GM21786 (cell line): Measurements from ENCODE around the gene PLEKHH1.
"Not testable (repeated sequence)": the region's sequence is repeated elsewhere in the genome, so short reads cannot be mapped to it uniquely, and the experiment has no call there.

Source experiments
- ATAC-seq: cut with Tn5 transposase; IDR thresholded peaks from one replicate; pipeline ENCODE4 v1.9.1; 2021; ENCODE audit not compliant: unreplicated experiment

The PLEKHH1 gene

DNA sequence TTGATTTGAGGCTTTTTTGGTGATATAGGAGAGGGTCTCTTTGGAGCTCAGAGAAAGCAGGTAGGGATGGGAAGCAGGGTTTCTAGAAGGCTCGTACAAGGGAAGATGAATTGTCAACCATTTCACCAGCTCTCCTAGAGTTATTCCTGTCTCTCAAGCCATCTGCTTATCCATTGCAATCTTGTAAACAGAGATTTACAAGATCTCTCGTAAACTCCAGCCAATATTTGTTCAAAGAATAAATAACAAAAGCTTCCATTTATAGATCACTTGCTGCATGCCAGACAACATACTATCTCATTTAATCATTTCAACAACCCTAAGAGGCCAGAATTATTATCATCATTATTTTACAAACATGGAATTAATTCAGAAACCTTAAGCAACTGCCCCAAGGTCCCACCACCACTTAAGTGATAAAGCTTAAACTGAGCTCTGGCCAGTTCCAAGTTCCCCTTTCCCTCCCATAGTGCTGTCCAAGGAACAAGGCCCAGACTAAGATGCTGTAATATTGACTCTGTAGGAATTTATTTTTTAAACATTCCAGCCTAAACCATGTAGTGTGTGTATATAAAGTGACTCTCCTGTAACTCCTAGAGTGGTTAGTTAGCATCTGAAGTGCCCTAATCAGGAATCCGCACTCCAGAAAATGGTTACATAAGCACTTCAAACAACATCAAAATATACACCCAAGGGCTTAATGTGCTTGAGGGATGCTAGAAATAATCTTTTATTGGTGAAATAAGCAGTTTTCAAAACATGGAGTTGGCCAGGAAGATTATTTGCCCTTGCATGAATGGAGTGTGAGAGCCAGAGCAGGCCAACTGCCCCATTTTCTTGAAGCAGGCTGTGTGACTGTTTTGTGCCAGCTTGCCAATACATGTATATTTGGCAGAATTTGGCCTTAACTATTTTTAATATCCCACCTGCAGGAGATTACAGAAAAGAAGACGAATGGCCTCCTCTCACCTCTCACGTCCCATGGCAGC, 2.8 kb upstream of the PLEKHH1 start:
- no peak for ATAC-seq

DNA sequence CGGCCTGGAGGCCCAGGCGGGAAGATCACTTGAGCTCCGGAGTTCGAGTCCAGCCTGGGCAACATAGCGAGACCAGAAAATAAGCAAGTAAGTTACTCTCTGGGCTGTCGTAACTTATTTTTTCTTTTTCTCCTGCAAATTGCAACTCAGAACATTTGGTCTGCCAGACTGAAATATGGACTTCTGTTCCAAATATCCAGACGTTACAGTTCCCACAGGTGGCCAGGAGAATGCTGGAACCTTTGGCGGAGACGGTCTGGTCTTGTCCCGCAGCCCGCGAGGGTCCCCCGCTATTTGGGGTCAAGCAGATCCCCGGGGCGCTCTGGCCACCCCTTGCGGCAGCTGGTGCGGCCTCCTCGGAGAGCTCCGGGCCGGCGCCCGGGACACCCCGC, 488 bp upstream of the PLEKHH1 start:
- ATAC-seq = no peak

DNA sequence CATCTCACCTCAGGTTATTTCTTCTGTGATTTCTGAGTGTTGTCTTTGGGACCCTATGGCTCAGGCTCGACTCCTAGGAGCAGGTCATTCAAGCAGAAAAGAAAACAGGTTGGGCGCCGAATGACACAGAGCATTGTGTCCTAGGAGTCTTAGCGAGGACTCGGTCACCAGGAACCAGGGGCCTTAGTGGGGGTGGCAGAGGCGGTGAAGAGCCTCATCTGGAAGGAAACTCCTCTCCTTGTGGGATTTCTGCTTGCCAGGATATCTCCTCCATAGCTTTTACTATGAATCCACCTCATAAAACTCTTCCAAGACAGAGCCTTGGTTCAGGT, 630 bp downstream of the PLEKHH1 start:
- ATAC-seq = no peak

DNA sequence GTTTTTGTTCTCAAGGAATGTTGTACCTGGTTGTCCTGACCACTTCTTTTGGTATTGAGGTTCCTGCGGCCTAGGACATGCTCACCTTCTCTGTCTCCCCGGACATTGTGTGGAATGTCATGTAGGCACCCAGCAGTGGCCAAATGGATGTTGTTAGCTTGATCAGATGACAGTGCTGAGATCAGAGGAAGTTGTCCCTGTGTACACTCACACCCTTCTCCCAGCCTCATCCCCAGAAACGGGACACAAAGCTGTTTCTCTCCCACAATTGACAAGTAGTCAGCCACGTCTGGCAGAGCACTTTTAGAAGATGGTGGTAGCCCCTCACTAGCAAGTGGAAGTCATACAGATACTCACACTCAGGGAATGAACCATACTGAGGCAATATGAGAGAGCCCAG, 3.0 kb downstream of the PLEKHH1 start:
- ATAC-seq = no peak

DNA sequence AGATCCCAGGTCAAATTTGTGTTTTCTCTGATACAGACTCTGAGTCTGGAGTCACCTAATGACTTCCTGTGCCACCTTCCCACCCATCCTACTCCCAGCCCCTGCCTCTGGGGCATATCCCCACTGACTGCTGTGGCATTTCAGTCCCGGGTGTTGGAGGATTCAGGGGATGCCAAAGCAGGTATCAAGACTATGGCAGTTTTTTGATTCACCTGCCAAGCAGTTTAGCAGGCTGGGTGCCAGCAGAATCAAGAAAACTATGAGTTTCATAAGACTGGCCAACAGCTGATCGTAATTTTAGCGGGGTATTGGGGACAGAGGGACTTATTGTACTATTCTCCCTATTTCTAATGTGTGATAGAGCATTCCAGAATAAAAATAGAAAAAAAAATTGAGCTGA, 4.6 kb downstream of the PLEKHH1 start:
- no peak for ATAC-seq

DNA sequence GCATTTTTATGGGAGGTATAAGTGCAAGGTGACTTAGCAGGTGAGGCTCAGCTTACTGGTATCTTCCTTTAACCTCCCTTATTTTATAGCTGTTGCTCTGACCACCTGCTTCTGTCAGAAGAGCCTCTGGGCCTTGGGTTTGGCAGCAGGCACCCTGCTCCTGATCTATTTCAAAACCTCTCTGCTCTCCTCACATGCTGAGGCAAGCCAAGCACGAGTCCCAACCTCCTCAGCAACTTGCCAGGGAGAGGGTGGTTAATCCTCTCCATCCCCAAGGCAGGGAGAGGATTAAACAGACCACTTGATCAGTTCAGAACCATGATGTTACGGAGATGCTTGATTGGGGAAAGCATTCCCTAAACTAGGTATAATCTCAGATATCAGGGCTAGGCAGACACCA, 5.4 kb downstream of the PLEKHH1 start:
- ATAC-seq = no peak

DNA sequence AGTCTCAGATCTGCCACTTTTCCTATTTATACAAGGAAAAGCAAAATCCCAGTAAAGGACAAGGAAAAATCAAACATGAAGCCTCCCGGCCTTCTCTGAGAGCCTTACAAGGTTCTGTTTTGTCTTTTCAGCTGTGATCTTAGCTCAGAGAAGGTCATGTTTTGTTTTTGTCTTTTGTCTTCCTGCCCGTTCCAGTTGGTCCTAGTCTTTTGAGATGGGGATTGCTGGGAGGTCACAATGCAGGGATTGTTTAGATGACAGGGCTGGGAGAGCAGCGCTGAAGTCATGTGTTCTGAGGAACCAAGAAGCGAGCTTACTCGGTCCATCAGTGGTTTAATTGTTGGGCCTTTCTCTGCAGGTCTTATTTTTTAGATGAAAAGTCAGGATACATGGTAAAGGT, 6.0 kb downstream of the PLEKHH1 start:
- ATAC-seq = no peak

DNA sequence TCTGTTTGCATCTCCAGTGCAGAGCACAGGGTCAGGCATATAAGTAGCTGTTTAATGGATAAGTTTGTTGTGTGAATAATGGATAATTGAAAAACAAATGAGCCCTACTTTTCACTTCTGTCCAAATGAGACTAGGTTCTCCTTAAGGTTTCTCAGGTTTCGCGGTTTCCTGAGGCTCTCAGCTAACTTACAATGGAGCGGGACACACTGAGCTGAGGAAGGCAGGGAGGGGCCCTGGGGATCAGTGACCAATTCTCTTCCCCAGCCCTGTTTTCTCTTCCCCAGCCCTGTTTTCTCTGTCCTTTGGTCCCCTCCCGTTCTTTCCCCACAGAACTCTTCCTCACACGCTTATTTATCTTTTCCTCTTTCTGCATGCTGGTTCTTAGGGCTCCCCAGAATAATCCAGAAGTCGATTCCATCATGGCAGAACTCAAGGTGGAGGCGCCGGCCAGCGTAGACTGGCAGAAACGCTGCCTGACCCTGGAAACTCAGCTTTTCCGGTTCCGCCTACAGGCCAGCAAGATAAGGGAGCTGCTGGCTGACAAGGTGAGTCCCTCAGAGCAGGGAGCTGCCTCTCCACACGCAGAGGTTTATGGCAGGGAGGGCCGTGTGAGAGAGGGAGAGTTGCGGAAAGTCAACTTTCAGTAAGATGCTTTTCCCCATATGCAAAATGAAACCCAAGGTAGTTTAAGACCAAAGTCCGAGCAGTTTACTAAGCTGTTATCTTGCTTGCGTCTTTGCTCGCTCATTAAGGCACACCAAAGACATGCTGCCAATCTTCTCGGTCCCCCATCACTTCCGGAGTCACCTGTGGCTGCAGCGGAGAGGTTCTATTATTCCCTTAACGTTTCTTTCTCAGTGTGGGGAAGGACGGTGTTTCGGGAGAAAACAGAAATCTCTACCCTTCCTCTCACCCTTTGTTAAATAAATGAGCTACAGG, 8.6 kb downstream of the PLEKHH1 start:
- no peak for ATAC-seq

DNA sequence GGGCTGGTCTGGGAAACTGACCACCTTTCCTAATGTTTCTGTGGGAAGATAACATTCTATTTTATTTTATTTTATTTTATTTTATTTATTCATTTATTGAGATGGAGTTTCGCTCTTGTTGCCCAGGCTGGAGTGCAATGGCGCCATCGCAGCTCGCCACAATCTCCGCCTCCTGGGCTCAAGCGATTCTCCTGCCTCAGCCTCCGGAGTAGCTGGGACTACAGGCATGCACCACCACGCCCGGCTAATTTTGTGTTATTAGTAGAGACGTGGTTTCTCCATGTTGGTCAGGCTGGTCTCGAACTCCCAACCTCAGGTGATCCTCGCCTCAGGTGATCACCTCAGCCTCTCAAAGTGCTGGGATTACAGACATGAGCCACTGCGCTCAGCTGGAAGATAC, 9.5 kb downstream of the PLEKHH1 start:
- not testable (repeated sequence) for ATAC-seq

DNA sequence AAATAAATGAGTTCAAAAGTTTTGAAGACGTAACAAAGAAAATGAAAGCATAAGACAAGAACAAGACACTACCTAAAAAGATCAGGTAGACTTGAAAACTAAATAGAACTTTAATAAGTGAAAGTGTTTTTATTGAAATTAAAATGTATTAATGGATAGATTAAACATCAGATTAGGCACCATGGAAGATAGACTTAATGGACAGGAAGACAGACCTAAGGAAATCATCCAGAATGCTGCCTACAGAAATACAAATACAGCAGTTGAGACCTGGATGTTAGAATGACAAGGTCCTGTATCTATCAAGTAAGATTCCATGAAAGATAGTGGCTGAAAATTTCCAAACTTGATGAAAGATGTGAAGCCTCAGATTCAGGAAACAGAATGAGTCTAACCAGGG, 11.5 kb downstream of the PLEKHH1 start:
- no peak for ATAC-seq

DNA sequence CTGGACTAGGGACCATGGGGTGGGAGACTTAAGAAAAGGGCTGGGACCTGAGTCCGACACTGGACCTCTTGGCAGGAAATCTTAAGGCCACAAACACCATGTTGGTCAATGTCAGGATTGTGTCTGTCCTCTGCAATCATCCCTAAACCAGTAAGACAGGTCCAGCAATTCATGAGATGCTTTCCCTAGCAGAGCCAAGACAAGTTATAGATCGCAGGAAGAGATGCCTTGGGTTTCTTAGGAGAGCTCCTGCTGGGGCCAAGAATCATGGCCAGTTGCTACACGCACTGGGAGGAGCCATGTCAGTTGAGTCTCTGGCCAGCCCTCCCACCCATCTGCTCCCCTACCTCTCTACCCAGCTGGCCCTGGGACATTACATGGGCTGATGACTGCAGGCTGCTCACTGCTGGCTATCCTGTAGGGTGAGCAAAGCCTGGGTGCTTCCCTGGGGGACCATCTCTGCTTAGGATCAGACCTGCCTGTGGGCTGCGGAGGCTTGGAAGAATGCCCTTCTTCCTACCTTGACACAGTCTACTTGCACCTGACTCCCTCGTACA, 14.2 kb downstream of the PLEKHH1 start:
- ATAC-seq = no peak

DNA sequence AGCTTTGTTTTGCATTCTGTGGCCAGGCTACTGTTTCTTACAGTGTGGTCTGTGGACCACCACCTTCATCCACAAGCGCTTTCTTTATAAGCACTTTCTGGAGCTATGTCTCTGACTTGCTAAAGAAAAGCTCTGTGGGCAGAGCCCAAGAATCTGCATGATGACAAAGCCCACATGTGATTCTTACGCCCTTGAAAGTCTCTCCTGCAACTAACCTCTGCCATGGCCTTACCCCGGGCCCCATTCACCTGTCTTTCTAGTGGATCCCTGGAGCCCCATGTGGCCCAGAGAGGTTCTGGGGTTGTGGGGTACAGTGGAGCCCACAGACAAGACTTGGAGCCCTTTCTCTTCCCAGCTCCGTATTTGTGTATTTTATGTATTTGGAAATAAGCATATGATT, 16.6 kb downstream of the PLEKHH1 start:
- ATAC-seq = no peak

DNA sequence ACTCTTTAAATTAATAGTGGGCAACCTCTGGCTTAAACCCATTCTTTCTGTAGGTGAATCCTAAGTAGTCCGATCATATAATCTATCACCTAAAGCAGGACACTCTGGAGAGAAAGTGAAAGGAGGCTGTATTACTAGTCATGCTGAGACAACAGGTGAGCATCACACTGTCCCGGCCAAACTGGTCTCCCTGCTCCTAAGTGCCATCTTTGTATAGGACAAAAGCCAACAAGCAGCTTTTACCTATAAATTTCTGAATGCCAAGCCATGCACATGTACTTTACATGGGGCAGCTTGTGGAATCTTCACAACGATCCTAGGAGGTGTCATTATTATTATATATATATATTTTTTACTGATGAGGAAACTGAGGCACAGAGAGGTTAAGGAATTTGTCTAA, 18.0 kb downstream of the PLEKHH1 start:
- ATAC-seq = no peak

DNA sequence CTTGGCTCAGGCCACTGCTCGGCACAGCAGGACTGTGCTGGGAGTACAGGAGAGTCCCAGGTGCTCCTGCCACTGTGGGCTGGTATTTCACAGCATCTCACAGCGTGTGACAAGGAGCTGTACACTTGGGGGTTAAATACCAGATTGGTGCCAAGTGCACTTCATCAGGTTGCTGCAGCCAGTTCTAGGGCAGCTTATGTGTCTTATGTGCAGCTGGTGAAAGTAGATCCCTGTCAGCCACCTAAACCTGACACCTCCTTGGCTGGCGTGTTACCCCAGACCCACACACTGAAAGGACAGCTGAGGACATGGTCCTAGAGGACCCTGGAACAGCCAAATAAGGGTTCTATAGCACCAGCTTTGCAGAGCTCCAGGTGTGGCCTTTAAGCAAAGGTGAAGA, 18.9 kb downstream of the PLEKHH1 start:
- no peak for ATAC-seq

DNA sequence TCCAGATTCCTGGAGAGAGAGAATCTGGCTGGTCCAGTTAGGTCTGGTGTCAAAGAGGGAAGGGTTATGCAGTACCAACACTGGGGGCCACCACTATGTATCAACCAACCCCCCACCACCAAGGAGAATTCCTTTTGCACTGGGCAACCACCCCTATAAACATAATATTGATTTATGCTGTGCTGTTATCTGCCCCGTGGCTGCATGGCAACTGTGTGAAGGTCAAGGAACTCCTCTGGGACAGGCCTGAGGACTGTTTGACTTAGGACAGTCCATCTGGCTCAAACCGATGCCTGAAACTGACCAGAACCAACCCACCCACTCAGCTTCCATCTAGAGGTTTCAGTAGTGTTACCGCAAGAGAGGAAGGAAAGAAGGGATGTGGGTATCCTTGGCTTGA, 20.5 kb downstream of the PLEKHH1 start:
- no peak for ATAC-seq

DNA sequence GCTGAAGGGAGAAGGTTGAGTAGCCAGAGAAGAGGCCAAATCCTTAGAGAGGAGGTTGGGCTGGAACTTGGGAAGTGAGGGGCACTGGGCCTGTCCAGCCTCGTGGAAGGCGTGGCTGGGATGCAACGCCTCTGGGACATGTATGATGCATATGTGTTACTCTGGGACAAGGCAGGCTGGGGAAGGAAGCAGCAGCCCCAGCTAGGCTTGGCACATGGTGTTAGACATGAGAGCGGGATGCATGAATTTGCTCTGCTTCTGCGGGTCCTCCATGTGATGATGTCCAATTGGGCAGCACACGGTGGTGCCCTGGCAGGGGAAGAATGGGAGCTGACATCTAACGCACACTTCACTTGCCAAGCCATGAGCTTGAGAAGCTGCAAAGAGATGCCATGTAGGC, 21.3 kb downstream of the PLEKHH1 start:
- ATAC-seq = no peak

DNA sequence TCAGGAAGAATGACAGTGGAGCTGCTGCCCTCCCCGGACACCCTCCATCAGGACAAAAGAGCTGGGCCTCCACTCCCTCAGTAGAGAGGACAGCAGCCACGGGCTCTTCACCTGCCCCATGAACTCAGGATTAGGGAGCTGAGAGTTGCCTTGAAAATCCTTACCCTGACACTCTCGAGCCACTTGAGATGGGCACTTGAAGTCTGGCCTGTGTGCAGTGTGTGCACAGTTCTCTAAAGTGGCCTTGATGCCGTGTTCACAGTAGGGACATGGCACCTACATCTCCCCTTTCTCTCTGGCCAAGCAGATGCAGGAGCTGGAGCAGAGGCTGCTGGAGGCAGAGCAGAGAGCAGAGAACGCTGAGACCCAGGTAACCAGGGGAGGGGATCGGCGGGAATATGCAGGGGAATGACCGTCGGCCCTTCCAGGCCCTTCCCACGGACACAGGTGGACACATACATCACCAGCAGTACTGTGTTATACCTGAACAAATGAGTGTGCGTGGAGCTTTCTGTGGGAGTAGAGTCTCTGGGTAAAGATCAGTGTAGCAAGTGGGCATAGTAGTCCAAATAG, 22.5 kb downstream of the PLEKHH1 start:
- ATAC-seq = no peak

DNA sequence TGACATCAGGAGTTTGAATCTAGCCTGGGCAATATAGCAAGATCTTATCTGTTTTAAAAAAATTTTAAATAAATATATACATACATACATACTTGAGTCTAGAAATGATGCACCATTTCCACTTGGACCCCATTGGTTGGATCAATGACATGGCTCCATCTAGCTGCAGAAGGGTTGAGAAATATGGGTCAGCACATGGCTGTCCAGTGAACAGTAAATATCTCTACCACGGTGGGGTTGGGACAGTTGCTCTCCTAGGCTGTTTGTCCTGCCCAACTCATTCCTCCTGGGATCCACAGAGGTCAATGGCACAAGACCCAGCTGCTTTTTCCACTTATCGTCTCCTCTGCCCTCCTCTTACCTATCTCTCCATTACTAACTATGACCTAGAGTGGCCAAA, 23.6 kb downstream of the PLEKHH1 start:
- no peak for ATAC-seq

DNA sequence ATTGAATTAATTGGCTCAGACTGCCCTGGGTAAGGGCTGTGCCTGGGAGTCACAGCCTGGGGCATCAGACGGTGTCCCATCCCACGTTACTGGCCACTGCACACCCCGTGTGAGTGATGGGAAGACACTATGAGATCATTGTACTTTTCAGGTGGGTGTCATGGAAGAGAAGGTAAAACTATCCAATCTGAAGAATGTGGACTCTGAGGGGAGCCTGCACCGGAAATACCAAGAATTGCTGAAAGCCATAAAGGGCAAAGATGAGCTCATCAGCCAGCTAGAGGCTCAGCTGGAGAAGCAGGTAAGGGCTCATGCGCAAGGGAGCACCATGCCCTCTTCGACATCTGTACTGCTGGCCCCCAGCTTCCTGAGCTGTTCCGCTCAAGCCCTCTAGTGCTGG, 24.0 kb downstream of the PLEKHH1 start:
- ATAC-seq = no peak

DNA sequence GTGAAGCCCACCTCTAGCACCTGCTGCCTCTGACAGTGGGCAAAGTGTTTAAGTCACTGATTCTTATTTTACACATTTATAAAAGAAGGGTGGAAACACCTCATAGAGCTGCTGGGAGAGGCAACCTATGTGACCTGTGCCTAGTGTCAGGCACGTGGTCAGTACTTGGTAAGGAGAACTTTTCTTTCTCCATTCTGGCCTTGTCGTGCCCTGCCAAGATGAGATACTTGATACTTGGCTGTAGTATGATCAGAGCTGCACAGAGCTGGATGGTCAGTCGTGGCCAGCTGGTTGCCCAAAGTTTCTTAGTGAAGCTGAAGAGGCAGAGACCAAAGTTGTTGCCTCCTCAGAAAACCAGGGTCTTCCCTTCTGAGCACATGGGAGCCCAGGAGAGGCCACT, 24.6 kb downstream of the PLEKHH1 start:
- no peak for ATAC-seq

DNA sequence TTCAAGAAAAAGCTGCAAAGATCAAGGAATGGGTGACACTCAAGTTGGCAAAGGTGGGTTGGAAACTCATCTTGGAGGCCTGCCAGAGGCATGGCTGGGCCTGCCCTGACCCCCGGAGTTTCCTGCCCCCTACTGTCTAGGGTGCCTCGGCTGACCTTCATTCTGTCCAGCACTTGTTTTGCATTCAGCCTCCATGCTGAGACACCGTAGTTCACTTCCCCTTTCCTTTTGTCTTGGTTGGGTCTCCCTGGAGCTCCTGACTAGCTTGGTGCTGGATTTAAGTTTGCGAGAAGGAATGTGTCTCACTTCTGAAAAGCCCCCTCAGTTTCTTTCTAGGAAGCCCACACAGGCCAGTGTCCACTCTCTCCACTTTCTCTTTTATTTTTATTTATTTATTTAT, 26.5 kb downstream of the PLEKHH1 start:
- ATAC-seq = no peak
